Gastrocnemius medialis (tissue), 4 donors: Measurements from ENCODE around the gene GRID1.

ENCODE experiments used
- CTCF ChIP-seq, 5 experiments: fragments of 450-650 bp in 3 of 5; fragments of 200-600 bp in 2 of 5; sonication (generic) in 2 of 5; IDR thresholded peaks in 4 of 5; conservative IDR thresholded peaks in 1 of 5; 1 replicate in 4 of 5; 2 replicates in 1 of 5; pipeline ENCODE4 v1.5.1; 2016 to 2019; ENCODE audit warnings: antibody characterized with exemption in 5 of 5, mild to moderate bottlenecking in 3 of 5, moderate library complexity in 3 of 5
- POLR2A ChIP-seq, 2 donors: fragments of 450-650 bp; IDR thresholded peaks; one replicate each; pipeline ENCODE4 v1.6.1; 2017; ENCODE audit warnings: antibody characterized with exemption in 2 of 2, mild to moderate bottlenecking in 2 of 2, moderate library complexity in 2 of 2

GRCh38 chr10:85857305-85857704 is 509.3 kb downstream of the GRID1 start:
- TF ChIP-seq POLR2A (IDR thresholded peaks at IDR 0.05) = no peak
- TF ChIP-seq CTCF (IDR thresholded peaks at IDR 0.05 in 4 of 5, conservative IDR thresholded peaks at IDR 0.05 in 1 of 5) = no peak
